HG02588 (cell line): ENCODE data around the gene INO80E.
"Not testable (repeated sequence)": the region's sequence is repeated elsewhere in the genome, so short reads cannot be mapped to it uniquely, and the experiment has no call there.

Source experiments
- ATAC-seq: cut with Tn5 transposase; IDR thresholded peaks from one replicate; pipeline ENCODE4 v1.9.1; 2021; ENCODE audit warnings: mild to moderate bottlenecking, moderate library complexity; ENCODE audit not compliant: unreplicated experiment

The INO80E gene

GRCh38 chr16:30009085-30009862, 13.2 kb downstream of the INO80E start:
- no peak for ATAC-seq

DNA sequence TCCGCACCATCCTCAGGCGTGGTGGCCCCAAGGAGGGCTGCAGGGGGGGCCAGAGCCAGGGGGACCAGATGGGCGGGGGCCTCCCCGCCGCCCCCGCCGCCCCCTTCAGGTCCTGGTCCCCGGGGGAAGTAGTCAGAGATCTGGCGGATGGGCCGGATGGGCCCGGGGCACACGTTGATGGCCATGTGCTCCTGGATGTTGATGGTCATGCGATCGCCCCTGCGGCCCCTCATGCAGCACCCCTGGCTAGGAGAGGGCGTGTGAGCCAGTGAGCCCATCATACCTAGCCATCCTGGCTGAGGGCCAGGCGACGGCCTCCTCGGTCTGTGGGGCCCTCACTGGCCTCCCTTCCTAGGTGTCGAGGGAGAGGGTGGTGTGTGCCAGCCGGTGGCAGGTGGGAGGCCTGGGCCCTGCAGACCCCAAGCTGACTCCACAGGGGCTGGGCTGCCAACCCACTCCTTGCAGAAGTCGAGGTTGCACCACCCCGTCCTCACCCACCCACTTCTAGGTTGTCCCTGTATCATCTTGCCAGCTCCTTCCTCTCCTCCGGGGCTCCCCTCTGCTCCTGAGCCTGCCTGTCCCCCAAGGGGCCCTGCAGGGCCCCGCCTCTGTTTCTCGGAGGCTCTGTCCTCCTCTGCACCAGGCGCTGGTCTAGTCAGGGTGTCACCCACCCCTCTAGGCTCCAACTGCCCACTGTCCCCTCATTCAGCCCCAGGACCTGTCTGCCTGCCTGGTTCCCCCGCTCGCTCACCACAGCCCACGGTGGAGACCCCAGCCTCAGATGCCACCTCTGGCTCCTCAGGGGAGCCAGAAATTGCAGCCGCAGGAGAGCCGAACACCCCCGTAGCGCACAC, 14.2 kb downstream of the INO80E start:
- ATAC-seq: no peak

GRCh38 chr16:30010844-30011713, 15.0 kb downstream of the INO80E start, which contains the start of gene DOC2A:
Gene DOC2A, minus strand, starts transcription at chr16:30011027. Its CDS starts 805 bp downstream, at chr16:30010222.
- no peak for ATAC-seq

- ATAC-seq: no peak
Observed at GRCh38 chr16:30011714-30012504, 15.9 kb downstream of the INO80E start.

GRCh38 chr16:30012598-30012997, 16.6 kb downstream of the INO80E start:
- not testable (repeated sequence) for ATAC-seq

DNA sequence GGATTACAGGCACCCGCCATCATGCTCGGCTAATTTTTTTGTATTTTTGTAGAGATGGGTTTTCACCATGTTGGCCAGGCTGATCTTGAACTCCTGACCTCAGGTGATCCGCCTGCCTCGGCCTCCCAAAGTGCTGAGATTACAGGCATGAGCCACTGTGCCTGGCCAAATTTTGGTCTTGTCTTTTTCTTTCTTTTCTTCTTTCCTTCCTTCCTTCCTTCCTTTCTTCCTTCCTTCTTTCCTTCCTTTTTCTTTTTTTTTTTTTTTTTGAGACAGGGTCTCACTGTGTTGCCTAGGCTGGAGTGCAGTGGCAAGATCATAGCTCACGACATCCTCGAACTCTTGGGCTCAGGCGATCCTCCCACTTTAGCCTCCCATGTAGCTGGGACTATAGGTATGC, 19.4 kb downstream of the INO80E start:
- ATAC-seq: not testable (repeated sequence)

DNA sequence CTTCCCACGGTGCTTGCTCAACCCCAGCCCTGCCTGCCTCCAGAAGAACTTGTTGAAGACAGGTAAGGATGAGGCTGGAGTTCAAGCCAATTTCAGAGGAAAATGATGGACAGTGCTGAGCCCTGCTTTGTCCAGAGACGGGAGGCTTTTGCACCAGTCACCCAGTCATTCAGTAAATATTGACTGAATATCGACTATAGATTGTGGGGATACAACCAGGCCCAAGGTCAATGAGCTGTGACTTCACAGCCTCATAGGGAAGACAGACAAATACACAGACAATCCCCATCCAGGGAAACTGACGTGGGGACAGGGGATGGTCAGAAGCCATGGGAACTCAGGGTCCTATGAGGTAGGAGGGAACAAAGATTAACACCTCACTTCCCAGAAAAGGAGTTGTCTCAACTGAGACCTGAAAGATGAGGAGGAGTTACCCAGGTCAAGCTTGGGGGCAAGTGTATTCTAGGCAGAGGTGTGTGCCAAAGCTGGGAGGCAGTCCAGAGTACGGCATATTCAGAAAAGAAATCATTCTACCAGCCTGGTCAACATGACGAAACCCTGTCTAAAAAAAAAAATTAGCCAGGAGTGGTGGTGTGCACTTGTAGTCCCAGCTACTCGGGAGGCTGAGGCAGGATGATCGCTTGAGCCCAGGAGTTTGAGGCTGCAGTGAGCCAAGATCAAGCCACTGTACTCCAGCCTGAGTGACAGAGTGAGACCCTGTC, 20.7 kb downstream of the INO80E start:
- no peak for ATAC-seq

DNA sequence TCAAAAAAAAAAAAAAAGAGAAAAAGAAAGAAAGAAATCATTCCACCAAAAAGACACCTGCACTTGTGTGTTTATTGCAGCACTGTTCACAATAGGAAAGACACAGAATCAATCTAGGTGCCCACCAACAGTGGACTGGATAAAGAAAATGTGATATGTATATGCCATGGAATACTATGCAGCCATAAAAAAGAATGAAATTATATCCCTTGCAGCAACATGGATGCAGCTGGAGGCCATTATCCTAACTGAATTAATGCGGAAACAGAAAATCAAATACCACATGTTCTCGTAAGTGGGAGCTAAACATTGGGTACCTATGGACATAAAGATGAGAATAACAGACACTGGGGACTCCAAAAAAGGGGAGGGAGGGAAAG, 21.2 kb downstream of the INO80E start:
- ATAC-seq: no peak

DNA sequence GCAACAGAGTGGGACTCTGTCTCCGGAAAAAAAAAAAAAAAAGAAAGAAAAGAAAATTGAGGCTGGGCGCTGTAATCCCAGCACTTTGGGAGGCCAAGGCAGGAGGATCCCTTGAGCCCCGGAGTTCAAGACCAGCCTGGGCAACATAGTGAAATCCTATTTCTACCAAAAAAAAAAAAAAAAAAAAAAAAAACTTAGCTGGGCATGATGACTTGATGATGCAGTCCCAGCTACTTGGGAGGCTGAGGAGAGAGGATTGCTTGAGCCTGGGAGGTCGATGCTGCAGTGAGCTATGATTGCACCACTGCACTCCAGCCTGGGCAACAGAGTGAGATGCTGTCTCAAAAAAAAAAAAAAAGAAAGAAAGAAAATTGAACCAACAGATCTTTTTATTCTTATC, 21.9 kb downstream of the INO80E start:
- not testable (repeated sequence) for ATAC-seq

DNA sequence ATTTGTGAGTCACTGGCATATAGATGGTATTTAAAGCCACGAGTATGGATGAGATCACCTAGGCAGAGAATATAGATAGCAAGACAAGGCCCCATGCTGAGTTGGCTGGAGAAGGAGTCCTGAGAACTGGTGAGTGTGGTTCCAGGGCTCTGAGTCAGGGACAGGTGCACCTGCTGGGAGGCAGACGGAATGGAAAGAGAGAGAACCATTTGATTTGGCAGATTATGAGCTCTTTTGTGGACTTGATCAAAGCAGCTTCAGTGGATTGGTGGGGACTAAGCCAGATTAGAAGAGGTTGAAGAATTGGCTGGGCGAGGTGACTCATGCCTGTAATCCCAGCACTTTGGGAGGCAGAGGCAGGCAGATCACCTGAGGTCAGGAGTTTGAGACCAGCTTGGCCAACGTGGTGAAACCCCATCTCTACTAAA, 22.7 kb downstream of the INO80E start:
- no peak for ATAC-seq

GRCh38 chr16:30022887-30023286, 26.8 kb downstream of the INO80E start, which contains the start of gene C16orf92:
Gene C16orf92, plus strand, starts transcription at chr16:30023198. Its CDS starts 143 bp downstream, at chr16:30023341.
- ATAC-seq: no peak

- ATAC-seq: no peak
Observed at GRCh38 chr16:30023586-30023985, 27.5 kb downstream of the INO80E start.

DNA sequence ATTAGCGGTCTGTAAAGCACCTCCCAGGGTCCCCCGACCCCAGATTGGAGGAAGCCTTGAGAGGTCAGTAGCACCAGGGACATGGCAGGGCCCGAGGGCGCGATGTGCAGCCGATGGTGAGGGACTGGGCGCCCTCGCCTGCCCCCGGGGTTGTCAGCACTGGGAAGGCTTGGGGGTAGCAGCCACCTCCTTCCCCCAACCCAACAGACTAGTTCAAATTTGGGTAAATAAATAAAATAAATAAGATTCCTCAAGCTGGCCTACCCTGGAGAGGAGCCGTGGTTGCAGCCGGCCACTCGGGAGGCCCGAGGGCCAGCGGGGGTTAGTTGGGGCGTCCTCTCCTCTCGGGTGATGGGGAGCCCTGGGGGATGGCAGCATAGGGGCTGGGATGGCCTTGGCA, 28.4 kb downstream of the INO80E start:
- no peak for ATAC-seq

GRCh38 chr16:30025156-30025555, 29.1 kb downstream of the INO80E start:
- no peak for ATAC-seq

GRCh38 chr16:30025574-30025973, 29.5 kb downstream of the INO80E start:
- no peak for ATAC-seq

DNA sequence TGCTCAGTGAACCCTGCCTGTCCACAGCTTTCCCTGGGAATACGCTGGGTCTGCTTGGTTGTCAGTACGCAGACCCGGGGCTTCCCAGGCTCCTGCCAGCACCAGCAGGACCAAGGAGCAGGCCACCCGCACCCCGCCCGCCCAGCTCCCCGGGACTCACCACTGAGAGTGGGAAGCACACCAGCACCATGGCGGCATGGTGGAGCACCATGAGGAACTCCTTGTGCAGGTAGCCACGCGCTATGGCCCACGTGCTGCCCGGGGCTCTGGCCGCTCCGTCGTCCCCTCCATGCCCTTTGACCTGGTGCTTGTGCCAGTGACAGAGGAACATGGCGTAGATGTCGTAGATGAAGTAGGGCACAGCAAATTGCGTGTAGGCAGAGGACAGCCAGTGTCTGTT, 30.4 kb downstream of the INO80E start:
- no peak for ATAC-seq

DNA sequence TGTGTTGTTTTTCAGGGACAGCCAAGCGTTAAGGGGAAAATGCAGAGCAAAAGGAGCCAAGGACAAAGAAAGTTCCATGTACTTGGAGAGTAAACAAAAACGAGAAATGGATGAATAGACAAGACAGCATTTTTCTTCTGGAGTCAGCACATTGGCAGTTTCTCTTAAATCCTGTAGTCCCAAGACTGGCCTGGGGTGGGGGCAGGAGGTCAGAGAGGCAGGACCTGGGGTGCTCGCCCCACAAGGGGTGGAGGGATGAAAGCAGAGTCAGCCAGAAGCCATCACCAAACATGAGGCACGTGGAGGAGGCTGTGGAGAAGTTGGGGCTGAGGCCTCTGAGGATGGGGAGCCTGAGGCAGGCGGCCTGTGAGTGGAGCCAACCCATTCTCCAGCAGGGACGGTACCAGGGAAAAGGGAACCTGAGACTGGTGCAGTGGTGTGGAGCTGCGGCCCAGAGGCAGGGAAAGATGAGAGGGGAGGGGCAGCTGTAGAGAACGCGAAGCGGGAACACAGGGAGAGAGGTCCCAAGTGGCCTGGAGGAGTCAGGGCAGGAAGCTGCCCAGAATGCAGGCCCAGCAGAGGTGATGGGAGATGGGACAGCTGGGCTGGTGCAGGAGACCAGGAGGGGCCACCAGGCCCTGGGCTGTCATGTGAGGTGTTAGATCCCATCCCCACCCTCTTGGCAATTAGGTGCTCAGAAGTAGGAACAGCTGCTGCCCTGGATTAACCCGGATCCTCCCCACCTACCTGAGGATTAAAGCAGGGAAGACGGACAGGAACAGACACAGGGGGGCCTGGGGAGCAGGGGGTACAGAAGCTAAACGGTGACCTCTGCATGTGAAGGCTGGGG, 31.8 kb downstream of the INO80E start:
- ATAC-seq: no peak

GRCh38 chr16:30028438-30029076, 32.5 kb downstream of the INO80E start:
- no peak for ATAC-seq
